SK-N-MC (cell line): Measurements from ENCODE around the gene PBOV1.

Source experiments
- EZH2 ChIP-seq: fragments of 200-600 bp; sonication (generic); IDR thresholded peaks from one replicate; pipeline ENCODE4 v1.6.1; 2017; ENCODE audit warnings: antibody characterized with exemption
- FOXP2 ChIP-seq: optimal IDR thresholded peaks from 2 replicates; pipeline ENCODE3; 2011; ENCODE audit warnings: mild to moderate bottlenecking, moderate library complexity; ENCODE audit not compliant: insufficient read depth; ENCODE audit errors: extremely low read length, control extremely low read depth
- POLR2AphosphoS5 ChIP-seq: IDR thresholded peaks from 2 replicates; pipeline ENCODE4 v1.6.1; 2012; ENCODE audit warnings: mild to moderate bottlenecking, low read depth, low read length, borderline replicate concordance

DNA sequence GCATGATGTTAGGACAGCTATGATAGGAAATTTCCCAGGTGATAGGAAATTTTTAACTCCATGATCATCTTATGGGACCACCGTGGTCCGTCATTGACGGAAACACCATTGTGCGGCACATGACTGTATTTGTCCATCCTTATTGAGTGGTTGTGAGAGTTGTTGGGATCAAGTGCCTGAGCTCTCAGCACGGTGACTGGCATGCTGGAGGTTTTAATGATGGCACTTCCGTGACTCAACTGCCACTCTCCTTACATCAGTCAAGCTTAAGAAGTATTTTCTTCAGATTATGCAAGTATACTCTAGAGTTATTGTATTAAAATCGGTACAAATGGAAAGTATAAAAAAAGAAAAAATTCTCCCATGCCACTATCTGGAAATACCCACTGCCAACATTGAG is 20.7 kb downstream of the PBOV1 start:
- TF ChIP-seq EZH2 (no peak), POLR2AphosphoS5 (no peak), FOXP2 (no peak)
